ENCODE data around the gene TSR2.

DNA sequence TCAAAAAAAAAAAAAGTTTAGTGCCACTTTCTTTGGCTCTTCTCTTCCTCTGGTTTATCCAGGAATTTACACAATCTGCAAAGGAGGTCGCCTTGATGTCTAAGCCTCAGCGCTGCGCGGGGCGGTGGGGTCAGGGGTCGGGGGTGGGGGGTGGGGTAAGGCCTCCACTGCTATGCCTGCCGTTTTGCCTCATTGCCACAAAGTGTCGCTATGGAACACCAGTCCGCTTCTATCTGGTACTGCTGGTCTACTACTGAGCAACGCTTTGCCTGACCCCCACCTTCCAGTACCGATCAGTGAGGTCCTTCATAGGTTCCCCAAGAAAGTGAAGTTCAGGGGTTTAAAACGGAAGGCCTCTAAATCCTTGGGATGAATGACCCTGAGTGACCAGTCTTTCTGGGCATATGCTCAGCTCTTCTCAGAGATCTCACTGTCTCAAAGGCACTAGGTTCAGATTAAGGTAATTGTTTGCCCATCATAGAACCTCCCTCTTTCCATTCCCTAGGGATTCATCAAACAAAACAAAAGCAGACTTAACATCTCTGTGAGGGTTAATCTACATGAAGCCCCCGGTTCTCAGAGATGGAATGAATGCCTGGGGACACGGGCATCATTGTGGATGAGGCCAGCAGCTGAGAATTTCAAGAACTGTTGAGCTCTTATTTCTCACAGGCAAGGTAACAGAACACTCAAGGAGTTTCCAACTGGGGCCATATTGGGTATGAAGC is 16.9 kb upstream of the TSR2 start:
- TF ChIP-seq CTCF (IDR thresholded peaks at IDR 0.05; ENCODE audit: low read depth, low read length, poor library complexity, severe bottlenecking) (no peak), EZH2phosphoT487 (IDR thresholded peaks at IDR 0.05; ENCODE audit: borderline replicate concordance, low read length) (no peak)
